Activated CD4-positive, CD25-positive, alpha-beta regulatory T cell (primary cell): ENCODE measurements around the gene RPSA.
"Not testable (repeated sequence)": the region's sequence is repeated elsewhere in the genome, so short reads cannot be mapped to it uniquely, and the experiment has no call there.

Experiments used
- DNase-seq, 4 experiments: peaks; one replicate each; lab custom pipeline; 2025; lab: John Stamatoyannopoulos, UW

The RPSA gene

GRCh38 chr3:39454591-39455217, 48.2 kb downstream of the RPSA start:
- no peak for DNase-seq

- no peak for DNase-seq
These were observed 49.6 kb downstream of the RPSA start for GRCh38 chr3:39456159-39456558.

- DNase-seq, result no peak
These were observed 50.8 kb downstream of the RPSA start for GRCh38 chr3:39457361-39457760.

GRCh38 chr3:39458579-39458978, 52.1 kb downstream of the RPSA start:
- not testable (repeated sequence) for DNase-seq

- DNase-seq, result no peak
These were observed 54.2 kb downstream of the RPSA start for GRCh38 chr3:39460677-39461076.
